ENCODE data around the gene HECTD4. TPM values are rescaled to one million over a fixed set of nuclear protein-coding genes. Genes with fewer than 3 reads are reported as not detected.

The HECTD4 gene
- total and polyA plus RNA-seq, 2 experiments from 2014 or later, result 25.7 to 36.9 TPM

- TF ChIP-seq EZH2phosphoT487 (IDR thresholded peaks at IDR 0.05; ENCODE audit: unreplicated experiment) (no peak), CREB1 (CRISPR knock-in tag; IDR thresholded peaks at IDR 0.05; ENCODE audit: low read depth) (no peak), NANOG (IDR thresholded peaks at IDR 0.05; ENCODE audit: borderline replicate concordance) (no peak)
Measured at GRCh38 chr12:112401903-112402498, 19.8 kb upstream of the HECTD4 start (continued).

GRCh38 chr12:112401054-112401453 lies 18.8 kb upstream of the HECTD4 start:
- ATAC-seq (no peak), DNase-seq (ENCODE audit: low spot score) (no peak)
- Mint-ChIP-seq H3K27ac (no peak overlapping the region), H3K4me3 (no peak overlapping the region), H3K27me3 (ENCODE audit: insufficient read depth, low read depth, poor library complexity) (peaks cover 8% of the 10 kb centered on the region), H3K4me1 (no peaks in the 10 kb centered on the region), H3K9me3 (peaks cover 4% of the 10 kb centered on the region; the same call in 1 of the 3 replicates), H3K36me3 (ENCODE audit: low read depth) (peaks cover 31% of the 10 kb centered on the region)
- Histone ChIP-seq H4K20me1 (replicated peaks; ENCODE audit: insufficient read depth) (peaks cover 17% of the 10 kb centered on the region; the same call in 1 of the 2 replicates), H3F3A (replicated peaks; ENCODE audit: low read depth) (peaks cover 28% of the 10 kb centered on the region), H3K9me2 (ENCODE audit: insufficient read depth) (no peaks in the 10 kb centered on the region), H2AFZ (no peak overlapping the region), H3K4me3 (no peak overlapping the region), H3K79me2 (replicated peaks; ENCODE audit: insufficient read depth) (no peaks in the 10 kb centered on the region), H3K27ac (ENCODE audit: low read depth) (no peak overlapping the region), H3K27me3 (ENCODE audit: insufficient read depth) (no peaks in the 10 kb centered on the region), H3K4me1 (ENCODE audit: insufficient read depth) (no peaks in the 10 kb centered on the region), H3K36me3 (ENCODE audit: insufficient read depth) (peaks cover 18% of the 10 kb centered on the region), H3K4me2 (no peak overlapping the region)
- TF ChIP-seq POLR2AphosphoS5 (IDR thresholded peaks at IDR 0.05; ENCODE audit: low read depth), result no peak

GRCh38 chr12:112393328-112393727 lies 11.1 kb upstream of the HECTD4 start:
- ATAC-seq (no peak), DNase-seq (ENCODE audit: low spot score) (no peak)
- no peak overlapping the region for H3K4me2 ChIP-seq
- no peaks in the 10 kb centered on the region for H3K36me3 ChIP-seq (ENCODE audit: insufficient read depth)
- H3K4me3 ChIP-seq, result no peak overlapping the region
- H3K27ac Mint-ChIP-seq, result no peak overlapping the region
- H3F3A ChIP-seq (replicated peaks; ENCODE audit: low read depth), result 0 out of 2 replicates have a peak, but pooled peaks cover under 1% of the 10 kb centered on the region
- no peak overlapping the region for H3K27ac ChIP-seq (ENCODE audit: low read depth)
- no peak overlapping the region for H3K4me3 Mint-ChIP-seq
- no peaks in the 10 kb centered on the region; the same call in 1 of the 2 replicates for H3K9me2 ChIP-seq (ENCODE audit: insufficient read depth)
- no peaks in the 10 kb centered on the region for H3K36me3 Mint-ChIP-seq (ENCODE audit: low read depth)
- peaks cover under 1% of the 10 kb centered on the region; the same call in 1 of the 2 replicates for H3K27me3 ChIP-seq (ENCODE audit: insufficient read depth)
- no peaks in the 10 kb centered on the region for H3K4me1 Mint-ChIP-seq
- peaks cover 4% of the 10 kb centered on the region; the same call in 2 of the 3 replicates for H3K9me3 Mint-ChIP-seq
- peaks cover 2% of the 10 kb centered on the region for H3K27me3 Mint-ChIP-seq (ENCODE audit: insufficient read depth, low read depth, poor library complexity)
- H4K20me1 ChIP-seq (replicated peaks; ENCODE audit: insufficient read depth), result no peaks in the 10 kb centered on the region
- no peaks in the 10 kb centered on the region for H3K79me2 ChIP-seq (replicated peaks; ENCODE audit: insufficient read depth)
- no peaks in the 10 kb centered on the region for H3K4me1 ChIP-seq (ENCODE audit: insufficient read depth)
- no peak overlapping the region for H2AFZ ChIP-seq
- TF ChIP-seq EZH2phosphoT487 (IDR thresholded peaks at IDR 0.05; ENCODE audit: unreplicated experiment), result no peak
- no peak for TF ChIP-seq ZNF462 (CRISPR knock-in tag; IDR thresholded peaks at IDR 0.05)
- TF ChIP-seq ZNF331 (CRISPR knock-in tag; IDR thresholded peaks at IDR 0.05; ENCODE audit: low read depth), result no peak
- TF ChIP-seq JUNB (IDR thresholded peaks at IDR 0.05; ENCODE audit: unreplicated experiment), result no peak
- no peak for TF ChIP-seq EZH2 (IDR thresholded peaks at IDR 0.05; ENCODE audit: low read depth, unreplicated experiment)
- TF ChIP-seq POLR2AphosphoS5 (IDR thresholded peaks at IDR 0.05; ENCODE audit: low read depth), result no peak
- TF ChIP-seq CTCF (conservative IDR thresholded peaks at IDR 0.05; ENCODE audit: low read depth in 2 of 2), result no peak
- TF ChIP-seq ZNF114 (CRISPR knock-in tag; IDR thresholded peaks at IDR 0.05), result no peak
- no peak for TF ChIP-seq ETS1 (IDR thresholded peaks at IDR 0.05)

All from GM23338 (cell line).